Measurements from ENCODE around the gene RGS19. TPM values are rescaled to one million over a fixed set of nuclear protein-coding genes. Genes with fewer than 3 reads are reported as not detected.
A peak's percentile ranks its signal among the peaks of the same experiment; 100 is the strongest.

Gene RGS19
- total RNA-seq, 1 experiment from 2014 or later = 12.8 TPM

GRCh38 chr20:64064145-64064698, 15.1 kb downstream of the RGS19 start:
- TF ChIP-seq, protein P1, sequence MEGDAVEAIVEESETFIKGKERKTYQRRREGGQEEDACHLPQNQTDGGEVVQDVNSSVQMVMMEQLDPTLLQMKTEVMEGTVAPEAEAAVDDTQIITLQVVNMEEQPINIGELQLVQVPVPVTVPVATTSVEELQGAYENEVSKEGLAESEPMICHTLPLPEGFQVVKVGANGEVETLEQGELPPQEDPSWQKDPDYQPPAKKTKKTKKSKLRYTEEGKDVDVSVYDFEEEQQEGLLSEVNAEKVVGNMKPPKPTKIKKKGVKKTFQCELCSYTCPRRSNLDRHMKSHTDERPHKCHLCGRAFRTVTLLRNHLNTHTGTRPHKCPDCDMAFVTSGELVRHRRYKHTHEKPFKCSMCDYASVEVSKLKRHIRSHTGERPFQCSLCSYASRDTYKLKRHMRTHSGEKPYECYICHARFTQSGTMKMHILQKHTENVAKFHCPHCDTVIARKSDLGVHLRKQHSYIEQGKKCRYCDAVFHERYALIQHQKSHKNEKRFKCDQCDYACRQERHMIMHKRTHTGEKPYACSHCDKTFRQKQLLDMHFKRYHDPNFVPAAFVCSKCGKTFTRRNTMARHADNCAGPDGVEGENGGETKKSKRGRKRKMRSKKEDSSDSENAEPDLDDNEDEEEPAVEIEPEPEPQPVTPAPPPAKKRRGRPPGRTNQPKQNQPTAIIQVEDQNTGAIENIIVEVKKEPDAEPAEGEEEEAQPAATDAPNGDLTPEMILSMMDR (conservative IDR thresholded peaks at IDR 0.05) = no peak
- H2BK5ac ChIP-seq (ENCODE audit: insufficient read length, low read length) = no peak overlapping the region
- no peak overlapping the region for H3K27ac ChIP-seq (ENCODE audit: insufficient read length, low read depth, low read length)
- H2BK12ac ChIP-seq (ENCODE audit: insufficient read length, low read depth, low read length) = no peak overlapping the region
- H3K9me3 ChIP-seq (ENCODE audit: control insufficient read depth, low read depth, low read length) = no peaks in the 10 kb centered on the region
- no peak overlapping the region for H4K91ac ChIP-seq (ENCODE audit: insufficient read length, low read depth, low read length)
- Mint-ChIP-seq H3K4me3 (peak overlapping the region; percentile 77 to 84), H3K27ac (no peak overlapping the region), H3K9me3 (no peaks in the 10 kb centered on the region), H3K4me1 (peaks cover 28 to 42% of the 10 kb centered on the region in 2 experiments), H3K36me3 (ENCODE audit: insufficient read depth in 1 of 3, low read depth in 3 of 3) (peaks cover 0 to 3% (median 0%) of the 10 kb centered on the region in 3 experiments; a peak in 2 of 7 replicates), H3K27me3 (ENCODE audit: low read depth) (peaks cover 6% of the 10 kb centered on the region)
- no peak overlapping the region for H3K56ac ChIP-seq (ENCODE audit: insufficient read length, low read depth, low read length)
- no peaks in the 10 kb centered on the region for H3K79me1 ChIP-seq (ENCODE audit: insufficient read depth, low read depth, low read length, poor library complexity, severe bottlenecking)
- H2BK15ac ChIP-seq (ENCODE audit: low read depth, low read length) = no peak overlapping the region
- H3K27me3 ChIP-seq (ENCODE audit: insufficient read depth, low read length) = no peaks in the 10 kb centered on the region
- H4K5ac ChIP-seq (ENCODE audit: insufficient read length, low read depth, low read length) = no peak overlapping the region
- H3K4me2 ChIP-seq (ENCODE audit: insufficient read depth, insufficient read length, low read length) = peak overlapping the region; percentile 46
- H3K14ac ChIP-seq (ENCODE audit: insufficient read depth, low read length) = no peak overlapping the region; the same call in 1 of the 2 replicates
- H2AFZ ChIP-seq (ENCODE audit: low read length) = no peak overlapping the region
- H2BK120ac ChIP-seq (ENCODE audit: low read depth, low read length, poor library complexity, severe bottlenecking) = no peak overlapping the region
- H3T11ph ChIP-seq (ENCODE audit: low read length) = no peak overlapping the region
- H3K18ac ChIP-seq (ENCODE audit: insufficient read length, low read depth, low read length) = no peak overlapping the region
- no peak overlapping the region for H3K4ac ChIP-seq (ENCODE audit: low read depth, low read length)
- no CpG with 5 or more reads among the region's 12 CpGs for WGBS (ENCODE audit: extremely low coverage, insufficient read length, low lambda C conversion rate)
- DNase-seq = no peak
- no peak overlapping the region for H3K23ac ChIP-seq (ENCODE audit: insufficient read length, low read depth, low read length)
- no peak overlapping the region for H3K9ac ChIP-seq (ENCODE audit: extremely low read depth, insufficient read length, low read length)
- H3K23me2 ChIP-seq (ENCODE audit: insufficient read length, low read depth, low read length, poor library complexity, severe bottlenecking) = peaks cover 6% of the 10 kb centered on the region
- H4K8ac ChIP-seq (replicated peaks; ENCODE audit: insufficient read length, low read depth, low read length) = no peak overlapping the region
- H3K79me2 ChIP-seq (ENCODE audit: insufficient read depth, low read length) = no peaks in the 10 kb centered on the region
- peaks cover 1% of the 10 kb centered on the region; the same call in 1 of the 2 replicates for H3K4me1 ChIP-seq (ENCODE audit: insufficient read depth, low read length)
- H2AK5ac ChIP-seq (ENCODE audit: insufficient read length, low read length) = no peak overlapping the region
- no peak overlapping the region for H2BK20ac ChIP-seq (ENCODE audit: low read depth, low read length, poor library complexity, severe bottlenecking)
- H4K20me1 ChIP-seq (ENCODE audit: control insufficient read depth, insufficient read depth, insufficient read length) = no peaks in the 10 kb centered on the region

All from H9 (cell line).